GM18909 (cell line): ENCODE measurements around the gene GALNS.
"Not testable (repeated sequence)": the region's sequence is repeated elsewhere in the genome, so short reads cannot be mapped to it uniquely, and the experiment has no call there.

Experiments used
- ATAC-seq: cut with Tn5 transposase; IDR thresholded peaks from one replicate; pipeline ENCODE4 v1.9.1; 2021; ENCODE audit warnings: mild to moderate bottlenecking; ENCODE audit not compliant: unreplicated experiment, poor library complexity

Gene GALNS, protein sequence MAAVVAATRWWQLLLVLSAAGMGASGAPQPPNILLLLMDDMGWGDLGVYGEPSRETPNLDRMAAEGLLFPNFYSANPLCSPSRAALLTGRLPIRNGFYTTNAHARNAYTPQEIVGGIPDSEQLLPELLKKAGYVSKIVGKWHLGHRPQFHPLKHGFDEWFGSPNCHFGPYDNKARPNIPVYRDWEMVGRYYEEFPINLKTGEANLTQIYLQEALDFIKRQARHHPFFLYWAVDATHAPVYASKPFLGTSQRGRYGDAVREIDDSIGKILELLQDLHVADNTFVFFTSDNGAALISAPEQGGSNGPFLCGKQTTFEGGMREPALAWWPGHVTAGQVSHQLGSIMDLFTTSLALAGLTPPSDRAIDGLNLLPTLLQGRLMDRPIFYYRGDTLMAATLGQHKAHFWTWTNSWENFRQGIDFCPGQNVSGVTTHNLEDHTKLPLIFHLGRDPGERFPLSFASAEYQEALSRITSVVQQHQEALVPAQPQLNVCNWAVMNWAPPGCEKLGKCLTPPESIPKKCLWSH

DNA sequence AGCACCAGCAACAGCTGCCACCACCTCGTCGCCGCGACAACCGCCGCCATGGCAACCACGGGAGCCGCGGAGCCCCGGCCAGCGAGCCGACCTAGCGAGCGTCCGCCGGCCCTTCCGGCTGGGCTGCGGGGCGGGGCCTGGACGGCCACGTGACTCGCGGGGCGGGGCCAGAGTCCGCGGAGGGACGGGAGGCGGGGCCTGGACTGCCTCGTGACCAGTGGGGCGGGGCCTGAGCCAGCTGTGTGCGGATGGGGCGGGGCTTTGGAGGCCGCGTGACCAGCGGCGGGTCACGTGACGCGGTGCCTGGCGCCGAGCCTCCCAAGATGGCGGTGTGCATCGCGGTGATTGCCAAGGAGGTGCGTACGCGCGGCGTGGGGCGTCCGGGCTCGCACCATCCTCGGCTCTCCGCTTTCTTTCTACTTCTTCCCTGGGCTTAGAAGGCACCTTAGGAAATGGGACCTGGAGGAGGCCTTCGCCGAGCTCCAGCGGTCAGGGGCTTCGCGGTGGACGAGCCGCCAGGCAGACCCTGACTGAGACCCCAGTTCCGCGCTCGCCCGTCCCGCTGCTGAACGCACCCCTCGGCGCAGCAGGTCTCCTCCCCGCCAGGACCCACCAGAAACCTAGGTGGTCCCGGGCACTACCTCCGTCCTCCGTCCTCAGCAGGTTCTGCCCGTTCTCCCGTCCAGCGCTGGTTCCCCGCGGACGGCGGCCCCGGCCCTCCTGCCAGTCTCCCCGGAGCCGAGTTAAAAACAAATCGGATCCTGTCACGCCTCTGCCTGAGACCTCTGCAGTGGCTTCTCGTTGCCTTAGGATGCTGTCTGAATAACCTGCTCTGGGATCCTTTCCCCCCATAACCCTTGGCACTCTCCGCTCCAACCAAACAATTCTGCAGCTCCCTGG lies at the start of gene GALNS, which contains the start of gene TRAPPC2L:
Gene GALNS, minus strand, starts transcription at position 120 of the 900 bp plus-strand sequence. Its CDS starts 70 bp downstream, at position 50.
Gene TRAPPC2L, plus strand, starts transcription at position 300 of the 900 bp plus-strand sequence. Its CDS starts 24 bp downstream, at position 324.
- peak; percentile 77 for ATAC-seq

DNA sequence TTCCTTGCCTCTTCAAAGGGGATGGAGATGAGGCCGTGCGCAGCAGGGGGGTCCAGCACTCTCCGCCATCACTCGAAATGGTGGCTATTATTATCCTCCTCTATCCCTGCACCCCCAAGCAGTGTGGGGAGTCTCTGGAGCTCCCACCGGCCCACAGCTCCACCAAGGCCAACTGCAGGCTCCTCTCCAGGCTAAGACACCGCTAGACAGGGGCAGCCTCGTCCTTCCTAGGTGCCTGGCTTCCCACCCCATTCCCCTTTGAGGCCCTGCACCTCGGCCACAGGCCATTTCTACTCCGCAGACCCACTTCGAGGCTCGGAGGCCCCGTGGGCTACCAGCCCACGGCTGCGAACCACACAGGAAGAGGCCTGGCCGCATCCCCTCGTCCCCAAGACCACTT lies 49.3 kb upstream of the GALNS start:
- no peak for ATAC-seq

DNA sequence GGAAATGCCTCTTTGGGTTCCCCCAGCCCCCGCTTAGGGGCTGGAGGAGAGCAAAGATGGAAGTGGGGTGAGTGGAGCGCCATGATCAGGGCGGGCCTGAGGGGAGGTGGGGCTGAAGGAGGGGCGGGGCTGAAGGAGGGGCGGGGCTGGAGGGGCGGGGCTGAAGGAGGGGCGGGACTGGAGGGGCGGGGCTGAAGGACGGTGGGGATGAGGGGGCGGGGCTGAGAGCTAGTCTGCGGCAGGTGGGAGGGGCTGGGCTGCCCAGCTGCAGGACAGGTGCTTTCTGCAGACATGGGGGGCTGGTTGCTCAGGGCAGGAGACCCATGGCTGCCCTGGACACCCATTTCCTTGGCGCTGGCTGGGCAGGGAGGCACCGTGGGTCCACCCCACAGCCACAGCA lies 48.8 kb upstream of the GALNS start:
- no peak for ATAC-seq

DNA sequence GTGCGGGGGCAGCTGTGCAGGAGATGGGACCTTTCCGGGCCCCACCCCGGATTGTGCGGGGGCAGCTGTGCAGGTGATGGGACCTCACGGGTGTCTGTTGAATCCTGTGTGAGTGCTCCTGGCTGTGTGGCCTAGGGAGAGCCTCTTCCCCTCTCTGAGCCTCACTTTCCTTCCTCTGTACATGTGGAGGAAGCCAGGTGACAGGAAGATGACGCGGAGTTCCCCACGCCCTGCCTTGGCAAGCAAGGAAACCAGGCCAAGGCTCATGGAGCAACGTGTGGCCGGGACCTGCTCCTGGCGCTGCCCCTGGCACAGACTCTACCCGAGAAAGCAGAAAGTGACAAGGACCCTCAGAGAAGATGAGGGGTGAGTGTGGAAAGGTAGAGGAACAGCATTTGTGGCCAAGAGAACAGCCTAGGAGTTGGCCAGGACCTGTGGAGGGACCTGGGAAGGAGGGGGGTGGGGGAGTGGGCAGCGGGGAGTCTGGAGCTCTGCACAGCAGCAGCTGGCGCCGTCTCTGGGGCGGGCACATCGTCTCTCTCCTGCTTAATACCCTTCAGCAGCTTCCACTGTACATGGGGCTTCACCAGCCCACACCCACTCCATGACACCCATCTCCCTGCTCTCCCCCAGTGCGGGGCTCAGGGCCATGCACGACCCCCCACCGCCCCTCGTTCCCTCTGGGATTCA lies 48.1 kb upstream of the GALNS start:
- no peak for ATAC-seq

DNA sequence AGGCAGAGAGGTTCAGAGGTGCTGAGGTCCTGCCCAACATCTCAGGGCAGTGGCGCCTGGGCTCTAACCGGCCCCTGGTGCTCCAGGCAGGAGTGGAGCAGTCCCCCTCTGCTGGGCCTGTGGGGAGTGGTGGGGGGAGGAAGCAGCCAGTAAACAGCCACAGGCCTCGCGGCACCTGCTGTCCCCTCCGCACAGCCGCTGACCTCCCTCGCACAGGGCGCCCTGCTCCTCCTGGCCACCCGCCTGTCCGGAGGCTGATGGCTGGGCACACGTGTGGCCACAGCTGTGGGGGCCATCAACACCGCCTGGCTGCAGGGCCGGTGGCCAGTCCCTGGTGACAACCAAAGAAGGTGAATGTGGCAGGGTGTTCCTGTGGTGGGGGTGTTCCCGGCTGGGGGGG lies 46.5 kb upstream of the GALNS start:
- no peak for ATAC-seq

DNA sequence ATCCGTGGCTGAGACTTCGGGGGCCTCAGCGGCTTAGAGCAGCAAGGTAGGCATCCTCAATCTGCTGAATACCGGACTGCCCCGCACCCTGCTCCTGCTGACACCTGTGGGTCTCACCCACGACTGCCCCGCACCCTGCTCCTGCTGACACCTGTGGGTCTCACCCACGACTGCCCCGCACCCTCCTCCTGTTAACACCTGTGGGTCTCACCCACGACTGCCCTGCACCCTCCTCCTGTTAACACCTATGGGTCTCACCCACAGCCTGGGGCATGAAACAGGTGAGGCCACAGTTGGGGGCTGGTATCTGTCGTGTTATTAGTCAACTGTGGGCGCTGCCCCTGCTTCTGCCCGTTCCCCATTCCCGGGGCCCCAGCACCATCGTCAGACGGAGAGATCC lies 46.0 kb upstream of the GALNS start:
- ATAC-seq = no peak

DNA sequence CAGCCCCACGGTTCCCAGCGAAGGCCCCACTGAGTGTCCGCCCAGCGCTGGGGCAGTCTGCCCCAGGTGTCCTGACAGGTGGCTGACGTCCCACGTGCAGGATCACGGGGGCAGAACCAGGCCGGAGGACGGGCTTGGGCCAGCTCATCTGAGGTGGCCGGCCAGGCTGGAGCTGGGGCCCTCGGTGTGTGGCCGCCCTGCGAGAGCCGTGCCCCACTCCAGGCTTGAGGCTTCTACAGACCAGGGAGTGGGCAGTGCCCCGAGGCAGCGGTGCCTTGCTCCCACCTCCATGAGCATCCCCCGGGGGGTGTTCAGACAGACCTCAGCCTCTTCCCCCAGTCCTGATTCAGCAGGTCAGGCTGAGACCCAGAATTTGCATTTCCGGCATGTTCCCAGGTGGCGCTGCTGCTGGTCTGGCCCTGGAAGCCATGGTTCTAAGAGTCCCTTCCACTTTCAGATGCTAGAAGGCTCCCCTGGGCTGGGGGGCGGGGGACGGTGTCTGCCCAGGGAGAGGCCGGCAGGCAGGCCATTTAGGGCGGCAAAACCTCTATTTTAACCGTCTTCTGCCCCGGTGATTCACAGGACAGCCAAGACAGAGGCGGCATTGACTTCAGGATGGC lies 45.1 kb upstream of the GALNS start:
- ATAC-seq = no peak

DNA sequence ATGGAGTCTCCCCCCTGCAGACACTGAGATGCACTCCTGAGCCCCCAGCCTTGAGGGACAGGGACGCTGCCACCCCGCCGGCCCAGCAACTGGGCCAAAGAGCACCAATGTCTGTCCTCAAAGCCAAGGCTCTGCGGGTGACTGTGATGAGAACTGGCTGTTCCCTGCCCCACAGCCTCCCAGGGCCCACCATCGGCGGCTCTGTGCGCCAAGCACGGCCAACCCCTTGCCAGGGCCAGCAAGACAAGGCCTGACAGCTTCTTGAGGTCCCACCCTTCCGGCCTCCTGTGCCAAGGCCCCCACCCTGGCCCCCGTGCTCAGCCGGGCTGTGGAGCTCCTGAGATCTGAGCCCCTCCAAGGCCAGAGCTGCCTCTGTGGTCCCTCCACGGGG lies 43.9 kb upstream of the GALNS start:
- no peak for ATAC-seq

DNA sequence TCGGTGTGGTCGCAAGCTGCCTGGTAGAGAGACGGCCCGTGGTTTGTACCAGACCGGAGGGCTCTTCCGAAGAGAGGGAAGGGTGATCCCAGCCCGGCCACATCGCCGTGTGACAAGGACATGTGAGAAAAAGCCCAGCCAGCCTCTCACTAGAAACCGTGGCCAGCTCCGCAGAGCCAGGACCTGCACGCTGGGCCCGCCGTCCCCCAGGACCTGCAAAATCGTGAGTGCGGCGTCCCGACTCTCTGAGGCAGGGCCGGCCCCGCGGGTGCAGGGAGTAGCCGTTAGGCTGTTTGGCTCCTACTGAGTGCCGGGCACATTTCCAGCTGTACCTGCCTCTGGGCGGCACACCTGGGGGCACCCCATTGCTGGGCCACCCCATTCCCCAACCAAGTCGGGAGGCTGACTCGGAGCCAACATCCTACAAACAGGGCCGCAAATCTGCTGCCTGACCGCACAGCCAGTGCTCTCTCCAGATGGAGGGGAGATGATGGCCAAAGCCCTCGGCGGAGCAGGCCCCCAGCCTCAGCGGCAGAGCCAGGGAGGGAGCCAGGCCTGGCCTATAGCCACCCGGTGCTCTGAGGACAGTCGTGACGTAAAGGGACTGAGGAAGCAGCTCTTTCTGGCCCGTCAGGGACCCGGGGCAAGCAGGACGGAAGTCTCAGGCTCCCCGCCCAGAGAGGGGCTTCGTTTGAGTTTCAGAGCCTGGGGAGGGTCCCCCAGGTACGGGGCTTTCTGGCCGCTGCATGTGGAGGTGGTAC lies 43.3 kb upstream of the GALNS start:
- no peak for ATAC-seq

DNA sequence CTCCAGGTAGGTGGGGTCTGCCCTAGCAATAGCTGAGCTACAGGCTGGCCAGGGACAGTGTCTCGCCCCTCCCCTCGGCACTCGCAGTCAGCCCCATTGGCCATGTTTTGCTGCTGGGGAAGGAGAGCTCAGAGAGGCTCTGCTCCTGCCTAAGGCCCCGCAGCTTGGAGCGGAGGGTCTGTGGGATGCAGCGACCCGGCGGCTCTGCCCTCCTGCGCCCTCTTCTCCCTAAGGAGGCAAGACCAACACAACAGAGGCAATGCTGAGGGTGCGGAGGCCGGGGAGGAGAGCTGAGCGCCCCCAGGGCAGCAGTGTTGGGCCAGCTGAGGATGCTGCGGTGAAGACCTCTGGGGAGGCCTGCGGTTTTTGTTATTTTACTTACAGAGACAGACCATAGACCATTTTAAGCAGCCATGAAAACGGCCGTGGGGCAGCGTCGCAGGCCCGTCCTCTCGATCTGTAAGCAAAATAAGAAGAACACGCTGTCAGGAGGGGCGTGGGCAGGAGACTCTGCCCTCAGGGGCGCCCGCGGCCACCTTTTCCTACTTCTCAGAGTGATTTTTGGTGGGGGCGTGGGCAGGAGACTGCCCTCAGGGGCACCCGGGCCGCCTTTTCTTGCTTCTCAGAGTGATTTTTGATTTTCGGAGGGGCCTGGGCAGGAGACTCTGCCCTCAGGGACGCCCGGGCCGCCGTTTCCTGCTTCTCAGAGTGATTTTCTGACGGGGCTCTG lies 41.1 kb upstream of the GALNS start:
- ATAC-seq = no peak

DNA sequence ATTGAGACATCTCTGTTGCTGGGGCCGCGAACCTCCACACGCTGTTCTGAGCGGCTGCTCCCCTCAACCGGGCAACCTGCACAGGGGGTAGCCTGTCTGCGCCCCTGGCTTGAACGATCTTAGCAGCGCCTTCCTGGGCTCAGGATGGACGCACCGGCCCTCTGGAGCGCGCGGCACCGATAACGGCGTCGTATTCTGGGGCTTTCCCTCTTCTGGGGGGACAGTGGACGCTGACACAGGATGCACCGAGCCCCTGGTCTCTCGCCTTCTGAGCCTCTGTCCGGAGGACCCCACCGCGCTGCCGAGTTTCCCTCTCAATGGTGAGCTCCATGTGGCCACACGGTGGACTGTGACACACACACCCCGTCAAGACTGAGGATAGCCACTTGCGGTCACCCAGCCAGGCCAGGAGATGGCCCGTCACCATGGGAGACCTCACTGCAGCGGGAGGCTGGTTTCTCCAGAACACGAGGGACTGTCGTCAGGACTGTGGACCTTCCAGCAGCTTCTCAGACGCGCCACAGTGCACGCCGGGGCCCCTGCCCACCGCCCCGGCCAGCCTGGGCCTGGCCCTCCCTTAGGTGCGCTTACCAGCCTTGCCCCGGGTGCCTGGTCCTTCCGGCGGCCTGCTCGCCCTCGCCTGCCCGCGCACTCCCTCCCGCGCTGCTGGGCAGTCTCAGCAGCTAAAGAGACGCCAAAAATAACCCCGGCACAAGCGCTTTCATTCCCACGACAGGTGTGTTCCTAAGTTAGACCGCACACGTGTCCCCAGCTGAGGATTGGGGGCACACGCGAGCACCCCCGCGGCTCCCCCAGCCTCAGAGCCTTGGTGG lies 39.7 kb upstream of the GALNS start:
- no peak for ATAC-seq

DNA sequence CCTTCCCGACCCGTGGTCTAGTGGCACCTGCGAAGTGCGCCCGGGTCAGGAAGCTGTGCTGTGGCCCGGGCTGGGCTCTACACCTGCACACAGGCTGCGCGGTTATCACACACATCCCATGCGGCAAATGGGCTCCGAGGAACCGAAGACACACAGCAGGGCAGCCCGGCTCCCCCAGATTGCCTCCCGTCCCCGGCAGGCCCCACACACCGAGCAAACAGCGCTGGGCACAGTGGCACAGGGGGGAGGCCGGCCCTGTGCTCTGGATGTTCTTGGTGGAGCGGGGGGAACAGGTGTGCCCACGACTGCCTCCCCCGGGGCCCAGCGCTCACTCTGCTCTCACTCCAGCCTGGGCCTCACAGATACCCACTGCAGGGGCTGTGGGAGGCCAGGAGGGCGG lies 38.6 kb upstream of the GALNS start:
- ATAC-seq = no peak

DNA sequence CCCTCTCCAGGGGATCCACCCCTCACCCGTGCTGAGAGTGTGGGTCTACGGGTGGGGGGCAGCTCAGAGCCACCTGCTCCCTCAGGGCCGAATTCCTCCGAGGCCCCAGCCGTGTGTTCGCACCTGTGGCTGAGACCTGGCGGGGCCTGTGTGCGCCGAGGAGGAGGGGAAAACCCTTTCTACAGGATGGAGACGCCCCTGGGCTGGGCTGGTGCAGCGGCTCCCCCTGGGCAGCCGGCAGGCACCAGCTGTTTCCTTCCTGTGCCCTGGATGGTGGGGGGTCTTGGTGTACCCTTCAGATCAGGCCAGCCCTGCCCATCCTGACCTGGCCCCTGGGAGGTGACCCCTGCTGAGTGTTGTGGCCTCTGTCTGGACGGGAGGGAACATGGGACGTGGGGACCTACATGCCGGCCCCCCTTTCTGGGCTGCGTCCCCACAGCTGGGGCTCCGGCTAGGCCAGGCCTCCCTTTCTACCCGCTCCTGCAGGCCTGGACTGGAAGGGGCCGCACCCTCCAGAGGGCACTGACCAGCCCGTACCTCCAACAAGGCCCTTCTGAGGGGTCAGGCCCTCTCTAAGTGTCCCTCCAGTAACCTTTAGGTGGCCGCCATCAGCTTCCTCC lies 38.0 kb upstream of the GALNS start:
- ATAC-seq = no peak

DNA sequence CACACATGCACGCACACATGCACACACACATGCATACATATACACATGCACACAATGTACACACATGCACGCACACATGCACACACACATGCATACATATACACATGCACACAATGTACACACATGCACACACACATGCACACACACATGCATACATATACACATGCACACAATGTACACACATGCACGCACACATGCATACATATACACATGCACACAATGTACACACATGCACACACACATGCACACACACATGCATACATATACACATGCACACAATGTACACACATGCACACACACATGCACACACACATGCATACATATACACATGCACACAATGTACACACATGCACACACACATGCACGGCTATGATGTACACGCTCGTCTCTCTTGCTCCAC lies 37.5 kb upstream of the GALNS start:
- not testable (repeated sequence) for ATAC-seq

DNA sequence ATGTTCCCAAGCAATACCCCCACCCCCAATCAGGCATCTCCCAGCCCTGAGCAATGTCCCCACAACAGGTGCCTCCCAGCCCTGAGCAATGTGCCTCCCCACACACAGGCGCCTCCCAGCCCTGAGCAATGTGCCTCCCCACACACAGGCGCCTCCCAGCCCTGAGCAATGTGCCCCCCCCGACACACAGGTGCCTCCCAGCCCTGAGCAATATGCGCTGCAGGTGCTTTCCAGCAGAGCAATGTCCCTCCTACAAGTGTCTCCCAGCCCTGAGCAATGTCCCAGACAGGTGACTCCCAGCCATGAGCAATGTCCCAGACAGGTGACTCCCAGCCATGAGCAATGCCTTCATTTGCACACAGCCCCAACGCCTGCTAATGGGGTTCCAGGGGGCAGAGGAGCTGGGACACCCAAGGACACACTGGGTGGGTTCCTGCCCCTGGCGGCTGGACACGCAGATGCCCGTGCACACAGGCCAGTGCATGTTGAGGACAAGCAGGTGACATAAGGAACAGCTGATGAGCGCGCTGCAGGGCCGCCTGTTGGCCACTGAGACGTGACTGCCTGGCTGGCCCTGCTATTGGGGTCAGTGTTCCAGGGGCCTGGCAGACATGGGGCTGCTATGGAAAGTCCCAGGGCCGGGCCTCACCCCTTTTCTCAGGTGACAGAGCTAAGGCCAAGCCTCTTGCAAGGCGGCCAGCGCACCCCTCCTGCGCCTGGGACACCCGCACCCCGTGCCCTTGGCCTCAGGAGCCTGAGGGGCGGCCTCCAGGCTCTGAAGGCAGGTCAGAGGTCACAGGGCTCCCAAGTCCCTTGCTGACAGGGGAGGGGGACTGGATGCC lies 36.6 kb upstream of the GALNS start:
- no peak for ATAC-seq

DNA sequence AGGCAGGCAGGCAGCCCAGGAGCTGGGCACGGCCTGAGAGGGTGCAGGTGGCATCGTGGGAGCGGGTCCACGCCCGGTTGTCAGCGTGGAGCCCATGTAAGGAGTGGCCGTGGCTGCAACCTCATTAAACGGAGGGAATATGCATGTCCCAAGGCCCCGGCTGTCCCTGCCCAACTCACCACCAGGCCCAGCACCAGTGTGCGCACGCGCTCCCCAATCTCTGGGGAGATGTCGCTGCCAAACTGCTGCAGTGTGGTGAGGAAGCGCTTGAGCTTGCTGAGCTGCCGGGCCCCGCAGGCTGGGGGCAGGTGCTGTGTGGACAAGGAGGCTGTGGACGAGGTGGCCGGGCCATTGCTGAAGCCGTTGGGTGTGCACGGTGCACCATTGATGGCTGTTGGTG lies 35.3 kb upstream of the GALNS start:
- ATAC-seq = no peak

DNA sequence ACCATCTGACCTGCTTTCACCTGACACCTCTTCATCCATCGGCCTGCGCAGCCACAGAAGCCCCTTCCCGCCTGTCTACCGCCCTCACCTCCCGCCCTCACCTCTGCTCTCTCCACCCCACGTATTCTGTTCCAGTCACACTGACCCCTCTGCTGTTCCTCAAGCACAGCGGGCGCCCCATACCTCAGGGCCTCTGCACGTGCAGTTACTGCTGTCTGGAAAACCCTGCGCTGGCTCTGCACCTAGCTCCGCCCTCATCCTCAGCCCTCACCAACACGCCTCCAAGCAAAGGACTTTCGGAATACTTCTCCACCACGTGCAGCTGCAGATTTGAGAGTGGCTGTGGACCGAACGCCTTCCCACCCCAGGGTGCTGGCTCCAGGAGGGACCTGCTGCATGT lies 34.3 kb upstream of the GALNS start:
- no peak for ATAC-seq
